RWPE2 (cell line): Measurements from ENCODE around the gene CDC23.
"Not testable (repeated sequence)": the region's sequence is repeated elsewhere in the genome, so short reads cannot be mapped to it uniquely, and the experiment has no call there.

Experiments used
- ATAC-seq: fragments of 200-7000 bp; cut with Tn5 transposase; 3 replicates; pipeline ENCODE4 v1.9.1; 2021; ENCODE audit warnings: low read depth
- DNase-seq: peaks from one replicate; pipeline ENCODE4 v3.0.0-alpha.2; 2020; ENCODE audit warnings: low spot score
- H3K27ac ChIP-seq: fragments of 450-650 bp; 2 replicates; pipeline ENCODE4 v1.5.1; 2017; ENCODE audit warnings: mild to moderate bottlenecking; ENCODE audit not compliant: poor library complexity, severe bottlenecking
- H3K27me3 ChIP-seq: fragments of 250-450 bp; sonication (Bioruptor Pico); 2 replicates; pipeline ENCODE4 v1.5.1; 2021; ENCODE audit warnings: mild to moderate bottlenecking, moderate library complexity; ENCODE audit not compliant: insufficient read depth, poor library complexity, severe bottlenecking
- H3K36me3 ChIP-seq: fragments of 250-450 bp; sonication (Bioruptor Pico); 2 replicates; pipeline ENCODE4 v1.5.1; 2020; ENCODE audit warnings: low read depth, mild to moderate bottlenecking, moderate library complexity
- H3K4me1 ChIP-seq: fragments of 250-450 bp; sonication (Bioruptor Pico); 2 replicates; pipeline ENCODE4 v1.5.1; 2021; ENCODE audit warnings: mild to moderate bottlenecking, moderate library complexity; ENCODE audit not compliant: insufficient read depth, poor library complexity, severe bottlenecking
- H3K4me3 ChIP-seq: fragments of 250-450 bp; sonication (Bioruptor Pico); 2 replicates; pipeline ENCODE4 v1.5.1; 2021; ENCODE audit warnings: mild to moderate bottlenecking, moderate library complexity; ENCODE audit not compliant: severe bottlenecking
- H3K9me3 ChIP-seq: fragments of 250-450 bp; sonication (Bioruptor Pico); 2 replicates; pipeline ENCODE4 v1.5.1; 2021; ENCODE audit warnings: mild to moderate bottlenecking, moderate library complexity; ENCODE audit not compliant: severe bottlenecking
- CTCF ChIP-seq: fragments of 450-650 bp; IDR thresholded peaks from one replicate; pipeline ENCODE4 v1.5.1; 2017; ENCODE audit warnings: mild to moderate bottlenecking, moderate library complexity; ENCODE audit not compliant: poor library complexity, severe bottlenecking

CDC23 gene

GRCh38 chr5:138223532-138223931, 10.4 kb upstream of the CDC23 start:
- H3K27ac ChIP-seq: no peak overlapping the region
- H3K27me3 ChIP-seq: no peaks in the 10 kb centered on the region
- no peak for DNase-seq
- H3K4me3 ChIP-seq: no peak overlapping the region
- H3K4me1 ChIP-seq: no peaks in the 10 kb centered on the region
- no peak for ATAC-seq
- H3K9me3 ChIP-seq: no peaks in the 10 kb centered on the region
- no peaks in the 10 kb centered on the region for H3K36me3 ChIP-seq
- no peak for TF ChIP-seq CTCF

- DNase-seq (no peak), ATAC-seq (no peak)
- Histone ChIP-seq H3K36me3 (peaks cover 10% of the 10 kb centered on the region), H3K27ac (no peak overlapping the region), H3K4me3 (no peak overlapping the region), H3K27me3 (no peaks in the 10 kb centered on the region), H3K4me1 (peaks cover 10% of the 10 kb centered on the region), H3K9me3 (no peaks in the 10 kb centered on the region)
- TF ChIP-seq CTCF: no peak
These were observed 3.7 kb upstream of the CDC23 start for GRCh38 chr5:138216799-138217198.

- DNase-seq (no peak), ATAC-seq (peak; percentile 13)
- TF ChIP-seq CTCF: no peak
- H3K36me3 ChIP-seq: peaks cover 44% of the 10 kb centered on the region
- peak overlapping the region; percentile 86 for H3K4me3 ChIP-seq
- no peaks in the 10 kb centered on the region for H3K27me3 ChIP-seq
- H3K4me1 ChIP-seq: peaks cover 12% of the 10 kb centered on the region
- no peak overlapping the region for H3K27ac ChIP-seq
- H3K9me3 ChIP-seq: no peaks in the 10 kb centered on the region
These were observed 329 bp downstream of the CDC23 start for GRCh38 chr5:138212828-138213160.

GRCh38 chr5:138210985-138211384, 2.1 kb downstream of the CDC23 start:
- Histone ChIP-seq H3K27ac (no peak overlapping the region), H3K27me3 (no peaks in the 10 kb centered on the region), H3K36me3 (peaks cover 61% of the 10 kb centered on the region), H3K4me3 (no peak overlapping the region), H3K9me3 (no peaks in the 10 kb centered on the region), H3K4me1 (peaks cover 12% of the 10 kb centered on the region)
- ATAC-seq: no peak
- DNase-seq: no peak
- no peak for TF ChIP-seq CTCF

GRCh38 chr5:138193859-138194258, 19.3 kb downstream of the CDC23 start:
- DNase-seq, H3K27me3 ChIP-seq, ATAC-seq, H3K4me3 ChIP-seq, H3K9me3 ChIP-seq, H3K4me1 ChIP-seq, H3K27ac ChIP-seq: not testable (repeated sequence)
- peaks cover 80% of the 10 kb centered on the region for H3K36me3 ChIP-seq
